HG02678 (cell line): ENCODE data around the gene APOBEC3C.
A peak's percentile ranks its signal among the peaks of the same experiment; 100 is the strongest.
"Not testable (repeated sequence)": the region's sequence is repeated elsewhere in the genome, so short reads cannot be mapped to it uniquely, and the experiment has no call there.

Source experiments
- ATAC-seq: cut with Tn5 transposase; IDR thresholded peaks from one replicate; pipeline ENCODE4 v1.9.1; 2021; ENCODE audit warnings: mild to moderate bottlenecking, moderate library complexity; ENCODE audit not compliant: unreplicated experiment

APOBEC3C gene

DNA sequence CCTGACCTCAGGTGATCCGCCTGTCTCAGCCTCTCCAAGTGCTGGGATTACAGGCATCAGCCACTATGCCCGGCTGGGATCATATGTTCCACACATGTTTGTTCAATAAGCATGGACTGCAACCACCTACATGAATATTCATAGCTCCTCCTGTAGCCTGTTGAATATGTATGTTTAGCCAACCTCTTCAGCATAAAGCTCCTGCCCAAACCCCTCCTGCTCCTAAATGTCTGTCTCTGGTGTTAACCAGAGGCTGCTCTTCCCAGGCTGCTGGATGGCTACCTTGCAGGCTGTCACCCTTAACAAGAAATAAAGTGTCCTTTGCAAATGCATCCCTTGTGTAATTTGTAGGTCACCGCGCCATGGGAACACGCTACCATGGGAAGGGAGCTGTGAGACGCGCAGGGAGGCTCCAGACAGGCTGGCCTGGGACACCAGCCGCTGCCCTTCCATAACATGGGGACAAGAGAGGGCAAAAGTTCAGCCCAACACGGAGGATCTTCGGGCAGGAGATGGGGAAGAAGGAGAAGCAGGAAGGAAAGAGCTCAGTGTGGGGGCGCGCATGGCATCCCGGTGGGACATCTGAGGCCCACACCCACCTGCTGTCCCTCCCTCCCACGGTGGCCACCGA lies 6.1 kb downstream of the APOBEC3C start:
- ATAC-seq: not testable (repeated sequence)

DNA sequence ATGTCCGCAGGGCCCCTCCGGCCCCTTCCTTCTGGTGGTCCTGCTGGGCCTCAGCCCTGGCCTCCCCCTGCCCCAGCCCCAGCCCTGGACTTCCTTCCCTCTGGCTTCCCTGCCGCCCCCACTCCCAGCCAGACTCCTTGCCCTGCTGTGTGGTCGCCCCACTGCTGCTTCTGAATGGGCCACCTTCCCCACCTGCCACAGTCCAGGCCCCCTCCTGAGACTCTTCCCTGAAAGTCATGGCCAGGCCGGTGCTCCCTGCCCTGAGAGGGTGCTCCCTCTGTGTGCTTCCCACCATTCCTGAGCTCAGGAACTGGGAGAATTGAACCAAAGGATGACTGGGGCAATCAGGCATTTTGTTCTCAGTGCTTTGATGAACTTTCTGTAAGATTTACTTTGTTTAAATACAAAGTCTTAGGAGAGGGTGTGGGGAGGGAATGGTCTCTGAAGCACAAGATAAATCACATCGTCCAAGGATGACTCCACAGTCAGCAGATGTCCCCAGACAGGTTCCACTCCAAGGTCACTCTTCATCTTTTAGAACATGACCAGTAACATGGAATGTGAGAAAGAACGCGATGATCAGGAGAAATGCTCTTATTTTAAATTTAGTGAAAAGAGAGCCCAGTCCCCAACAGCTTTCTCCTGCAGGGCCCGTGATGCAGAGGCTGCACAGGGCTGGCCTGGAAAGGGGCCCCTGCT lies 7.6 kb downstream of the APOBEC3C start:
- no peak for ATAC-seq

DNA sequence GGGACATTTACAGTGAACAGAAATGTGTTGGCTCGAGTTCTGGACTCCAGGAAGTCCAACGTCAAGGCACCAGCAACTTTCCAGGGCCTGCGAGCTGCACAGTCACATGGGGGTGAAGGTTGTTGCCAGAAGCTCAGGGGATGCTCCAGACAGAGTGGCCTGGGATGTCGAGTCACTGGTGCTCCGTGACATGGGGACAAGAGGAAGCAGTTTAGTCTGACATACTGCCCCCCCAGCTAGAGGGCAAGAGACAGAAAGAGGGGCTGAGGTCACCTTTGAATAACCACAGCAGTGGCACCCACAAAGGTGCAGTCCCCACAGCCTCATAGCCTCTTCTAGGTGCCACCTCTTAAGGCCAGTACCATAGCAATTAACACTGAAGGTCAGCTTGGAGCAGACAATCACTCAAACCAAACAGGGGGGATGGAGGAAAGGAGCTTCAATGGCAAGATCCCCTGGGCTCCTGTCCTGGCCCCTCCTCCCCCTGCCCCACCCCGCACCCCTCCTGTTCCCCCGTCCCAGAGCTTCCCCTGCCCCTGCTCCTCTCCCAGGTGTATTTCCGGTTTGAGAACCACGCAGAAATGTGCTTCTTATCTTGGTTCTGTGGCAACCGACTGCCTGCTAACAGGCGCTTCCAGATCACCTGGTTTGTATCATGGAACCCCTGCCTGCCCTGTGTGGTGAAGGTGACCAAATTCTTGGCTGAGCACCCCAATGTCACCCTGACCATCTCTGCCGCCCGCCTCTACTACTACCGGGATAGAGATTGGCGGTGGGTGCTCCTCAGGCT lies 10.7 kb downstream of the APOBEC3C start:
- no peak for ATAC-seq

DNA sequence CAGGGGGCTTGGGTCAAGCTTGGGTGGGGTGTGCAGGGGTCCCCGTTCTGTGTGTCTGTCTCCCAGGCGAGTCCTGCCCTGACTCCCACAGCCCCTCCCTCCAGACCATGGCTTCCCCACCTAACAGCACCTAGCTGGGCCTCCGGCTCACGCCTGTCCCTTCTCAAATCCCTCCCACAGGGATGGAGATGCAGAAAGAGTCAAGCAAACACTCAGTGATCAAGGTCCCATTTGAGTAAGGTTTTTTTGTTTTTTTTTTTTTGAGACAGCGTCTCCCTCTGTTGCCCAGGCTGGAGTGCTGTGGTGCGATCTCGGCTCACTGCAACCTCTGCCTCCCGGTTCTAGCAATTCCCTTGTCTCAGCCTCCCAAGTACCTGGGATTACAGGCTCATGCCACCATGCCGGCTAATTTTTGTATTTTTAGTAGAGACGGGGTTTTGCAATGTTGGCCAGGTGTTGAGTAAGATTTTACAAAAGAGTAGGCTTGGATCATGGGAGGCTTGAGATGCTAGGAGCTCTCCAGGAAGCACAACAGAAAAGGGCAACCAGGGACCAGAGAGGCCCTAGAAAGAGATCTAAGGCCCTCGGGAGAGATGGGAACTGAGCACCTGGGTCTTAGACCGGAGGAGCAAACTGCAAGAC lies 12.6 kb downstream of the APOBEC3C start:
- no peak for ATAC-seq

DNA sequence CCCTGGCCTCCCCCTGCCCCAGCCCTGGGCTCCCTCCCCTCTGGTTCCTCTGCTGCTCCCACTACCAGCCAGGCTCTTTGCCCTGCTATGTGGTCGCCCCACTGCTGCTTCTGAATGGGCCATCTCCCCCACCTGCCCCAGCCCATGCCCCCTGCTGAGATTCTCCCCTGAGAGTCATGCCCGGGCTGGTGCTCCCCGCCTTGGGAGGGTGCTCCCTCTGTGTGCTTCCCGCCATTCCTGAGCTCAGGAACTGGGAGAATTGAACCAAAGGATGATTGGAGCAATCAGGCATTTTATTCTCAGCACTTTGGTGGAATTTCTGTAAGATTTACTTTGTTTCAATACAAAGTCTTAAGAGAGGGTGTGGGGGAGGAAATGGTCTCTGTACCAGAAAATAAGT lies 13.7 kb downstream of the APOBEC3C start:
- ATAC-seq: no peak

DNA sequence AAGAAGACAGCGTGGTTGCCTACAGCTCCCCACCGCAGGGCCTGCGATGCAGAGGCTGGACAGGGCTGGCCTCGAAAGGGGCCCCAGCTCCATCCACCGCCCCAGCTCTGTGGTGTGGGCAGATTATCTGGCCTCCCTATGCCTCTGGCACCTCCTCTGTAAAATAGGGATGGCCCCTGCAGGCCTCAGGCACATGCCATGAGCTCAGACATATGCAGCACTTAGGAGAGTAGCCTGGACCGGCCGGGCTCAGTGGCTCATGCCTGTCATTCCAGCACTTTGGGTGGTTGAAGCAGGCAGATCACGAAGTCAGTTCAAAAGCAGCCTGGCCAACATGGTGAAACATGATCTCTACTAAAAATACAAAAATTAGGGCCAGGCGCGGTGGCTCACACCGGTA lies 14.2 kb downstream of the APOBEC3C start:
- ATAC-seq: no peak

DNA sequence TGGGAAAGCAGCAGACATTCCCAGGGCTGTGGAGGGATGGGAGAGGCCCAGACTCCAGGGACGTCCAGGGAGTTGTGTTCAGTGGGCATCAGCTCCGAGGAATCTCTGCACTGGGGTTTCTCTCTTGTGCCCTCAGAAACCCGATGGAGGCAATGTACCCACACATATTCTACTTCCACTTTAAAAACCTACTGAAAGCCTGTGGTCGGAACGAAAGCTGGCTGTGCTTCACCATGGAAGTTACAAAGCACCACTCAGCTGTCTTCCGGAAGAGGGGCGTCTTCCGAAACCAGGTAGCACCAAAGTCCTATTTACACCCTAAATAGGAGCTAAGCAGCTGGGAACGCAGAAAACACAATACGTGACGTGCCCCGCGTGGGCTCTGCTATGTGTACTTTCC lies 15.2 kb downstream of the APOBEC3C start:
- ATAC-seq: no peak

DNA sequence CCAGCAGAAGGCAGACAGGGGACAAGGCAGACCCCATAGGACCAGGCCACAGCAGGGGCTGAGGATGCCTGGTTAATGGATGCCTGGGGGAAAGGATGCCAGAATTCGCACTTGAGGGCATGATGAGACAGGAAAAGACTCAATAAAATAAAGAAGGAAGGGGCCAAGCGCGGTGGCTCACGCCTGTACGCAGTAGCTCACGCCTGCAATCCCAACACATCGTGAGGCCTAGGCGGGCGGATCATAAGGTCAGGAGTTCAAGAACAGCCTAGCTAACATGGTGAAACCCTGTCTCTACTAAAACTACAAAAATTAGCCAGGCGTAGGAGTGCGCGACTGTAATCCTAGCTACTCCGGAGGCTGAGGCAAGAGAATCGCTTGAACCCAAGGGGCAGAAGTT lies 16.6 kb downstream of the APOBEC3C start:
- ATAC-seq: no peak

DNA sequence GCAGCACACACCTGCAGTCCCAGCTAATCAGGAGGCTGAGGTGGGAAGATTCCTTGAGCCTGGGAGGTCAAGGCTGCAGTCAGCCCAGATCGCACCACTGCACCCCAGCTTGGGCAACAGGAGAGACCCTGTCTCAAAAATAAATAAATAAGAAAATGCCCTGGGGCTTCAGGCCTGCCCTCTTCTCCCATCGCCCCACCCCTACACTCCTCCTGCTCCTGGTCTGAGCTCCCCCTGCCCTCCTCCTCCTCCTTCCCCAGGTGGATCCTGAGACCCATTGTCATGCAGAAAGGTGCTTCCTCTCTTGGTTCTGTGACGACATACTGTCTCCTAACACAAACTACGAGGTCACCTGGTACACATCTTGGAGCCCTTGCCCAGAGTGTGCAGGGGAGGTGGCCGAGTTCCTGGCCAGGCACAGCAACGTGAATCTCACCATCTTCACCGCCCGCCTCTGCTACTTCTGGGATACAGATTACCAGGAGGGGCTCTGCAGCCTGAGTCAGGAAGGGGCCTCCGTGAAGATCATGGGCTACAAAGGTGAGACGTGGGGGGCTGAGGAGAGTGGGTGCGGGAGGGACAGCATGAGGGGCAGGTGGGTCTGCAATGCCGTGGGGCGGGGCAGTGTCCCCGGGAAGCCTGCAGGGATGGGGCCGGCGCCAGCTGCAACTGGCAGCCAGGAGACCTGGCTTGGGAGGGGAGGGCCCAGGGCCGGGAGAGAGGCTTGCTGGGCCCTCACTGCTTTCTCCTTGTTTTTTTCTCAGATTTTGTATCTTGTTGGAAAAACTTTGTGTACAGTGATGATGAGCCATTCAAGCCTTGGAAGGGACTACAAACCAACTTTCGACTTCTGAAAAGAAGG lies 17.6 kb downstream of the APOBEC3C start:
- ATAC-seq: not testable (repeated sequence)

DNA sequence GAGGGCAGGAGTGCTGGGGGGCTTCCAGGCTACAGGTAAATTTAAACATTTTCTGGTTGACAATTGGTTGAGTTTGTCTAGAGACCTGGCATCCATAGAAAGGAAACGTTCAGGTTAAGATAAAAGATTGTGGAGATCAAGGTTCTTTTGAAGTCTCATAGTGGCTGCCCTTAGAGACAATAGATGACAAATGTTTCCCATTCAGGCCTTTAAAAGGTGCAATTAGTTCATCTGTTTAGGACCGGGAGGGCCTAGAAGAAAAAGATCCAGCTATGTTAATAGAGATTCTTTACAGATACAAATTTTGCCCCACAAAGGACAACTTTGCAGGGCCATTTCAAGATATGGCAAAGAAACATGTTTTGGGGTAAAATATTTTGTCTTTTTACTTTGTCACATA lies 23.0 kb downstream of the APOBEC3C start:
- not testable (repeated sequence) for ATAC-seq

DNA sequence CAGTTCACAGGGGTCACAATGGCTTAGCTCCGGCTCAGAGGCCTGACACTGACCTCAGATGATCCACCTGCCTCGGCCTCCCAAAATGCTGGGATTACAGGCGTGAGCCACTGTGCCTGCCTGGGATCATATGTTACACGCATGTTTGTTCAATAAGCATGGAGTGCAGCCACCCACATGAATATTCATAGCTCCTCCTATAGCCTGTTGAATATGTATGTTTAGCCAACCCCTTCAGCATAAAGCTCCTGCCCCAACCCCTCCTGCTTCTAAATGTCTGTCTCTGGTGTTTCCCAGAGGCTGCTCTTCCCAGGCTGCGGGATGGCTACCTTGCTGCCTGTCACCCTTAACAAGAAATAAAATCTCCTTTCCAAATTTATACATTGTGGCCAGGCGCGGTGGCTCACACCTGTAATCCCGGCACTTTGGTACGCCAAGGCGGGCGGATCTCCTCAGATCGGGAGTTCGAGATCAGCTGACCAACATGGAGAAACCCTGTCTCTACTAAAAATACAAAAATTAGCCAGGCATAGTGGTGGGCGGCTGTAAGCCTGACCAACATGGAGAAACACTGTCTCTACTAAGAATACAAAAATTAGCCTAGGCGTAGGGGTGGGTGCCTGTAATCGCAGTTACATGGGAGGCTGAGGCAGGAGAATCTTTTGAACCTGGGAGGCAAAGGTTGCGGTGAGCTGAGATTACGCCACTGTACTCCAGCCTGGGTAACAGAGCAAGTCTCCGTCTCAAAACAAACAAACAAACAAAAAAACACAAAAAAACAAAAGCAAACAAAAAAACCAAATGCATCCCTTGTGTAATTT lies 25.5 kb downstream of the APOBEC3C start:
- ATAC-seq: no peak

DNA sequence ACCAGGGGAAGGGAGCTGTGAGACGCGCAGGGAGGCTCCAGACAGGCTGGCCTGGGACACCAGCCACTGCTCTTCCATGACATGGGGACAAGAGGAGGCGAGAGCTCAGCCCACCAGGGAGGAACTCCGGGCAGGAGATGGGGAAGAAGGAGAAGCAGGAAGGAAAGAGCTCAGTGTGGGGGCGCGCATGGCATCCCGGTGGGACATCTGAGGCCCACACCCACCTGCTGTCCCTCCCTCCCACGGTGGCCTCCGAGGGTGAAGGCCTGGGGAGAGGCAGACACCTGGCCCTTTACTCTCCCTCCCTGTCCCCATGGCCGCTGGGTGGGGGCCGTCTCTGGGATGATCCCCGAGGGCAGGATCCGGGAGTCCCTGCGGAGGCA lies 26.1 kb downstream of the APOBEC3C start:
- ATAC-seq: not testable (repeated sequence)

DNA sequence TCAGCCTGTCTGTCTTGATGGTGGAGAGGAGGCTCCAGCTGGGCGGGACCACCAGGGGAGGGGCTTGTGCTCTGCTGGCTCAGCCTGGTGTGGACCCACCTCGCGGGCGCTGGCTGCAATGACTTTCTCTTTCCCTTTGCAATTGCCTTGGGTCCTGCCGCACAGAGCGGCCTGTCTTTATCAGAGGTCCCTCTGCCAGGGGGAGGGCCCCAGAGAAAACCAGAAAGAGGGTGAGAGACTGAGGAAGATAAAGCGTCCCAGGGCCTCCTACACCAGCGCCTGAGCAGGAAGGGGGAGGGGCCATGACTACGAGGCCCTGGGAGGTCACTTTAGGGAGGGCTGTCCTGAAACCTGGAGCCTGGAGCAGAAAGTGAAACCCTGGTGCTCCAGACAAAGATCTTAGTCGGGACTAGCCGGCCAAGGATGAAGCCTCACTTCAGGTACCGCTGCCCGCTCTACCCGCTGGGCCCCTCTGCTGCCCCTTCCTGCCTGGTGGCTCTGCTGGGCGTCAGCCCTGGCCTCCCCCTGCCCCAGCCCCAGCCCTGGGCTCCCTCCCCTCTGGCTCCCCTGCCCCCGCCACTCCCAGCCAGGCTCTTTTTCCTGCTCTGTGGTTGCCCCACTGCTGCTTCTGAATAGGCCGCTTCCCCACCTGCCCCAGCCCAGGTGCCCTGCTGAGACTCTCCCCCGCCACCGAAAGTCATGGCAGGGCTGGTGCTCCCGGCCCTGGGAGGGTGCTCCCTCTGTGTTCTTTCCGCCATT lies 26.7 kb downstream of the APOBEC3C start, which contains the start of gene APOBEC3F:
APOBEC3F (plus strand) TSS at position 327 of the 759 bp plus-strand sequence; CDS start at position 424, 97 bp downstream.
- ATAC-seq: peak; percentile 92

DNA sequence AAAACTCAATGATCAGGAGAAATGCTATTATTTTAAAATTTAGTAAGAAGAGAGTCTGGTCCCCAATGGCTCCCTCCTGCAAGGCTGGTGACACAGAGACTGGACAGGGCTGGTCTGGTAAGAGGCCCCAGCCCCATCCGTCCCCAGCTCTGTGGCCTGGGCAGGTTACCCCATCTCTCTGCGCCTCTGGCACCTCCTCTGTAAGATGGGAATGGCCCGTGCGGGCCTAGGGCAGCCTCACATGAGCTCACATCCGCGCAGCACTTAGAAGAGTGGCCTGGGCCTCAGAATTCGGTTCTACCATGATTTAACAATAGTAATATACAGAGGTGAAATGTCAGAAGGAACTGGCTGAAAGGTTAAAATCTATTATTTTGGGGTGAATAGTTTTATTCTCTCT lies 27.9 kb downstream of the APOBEC3C start:
- ATAC-seq: no peak

DNA sequence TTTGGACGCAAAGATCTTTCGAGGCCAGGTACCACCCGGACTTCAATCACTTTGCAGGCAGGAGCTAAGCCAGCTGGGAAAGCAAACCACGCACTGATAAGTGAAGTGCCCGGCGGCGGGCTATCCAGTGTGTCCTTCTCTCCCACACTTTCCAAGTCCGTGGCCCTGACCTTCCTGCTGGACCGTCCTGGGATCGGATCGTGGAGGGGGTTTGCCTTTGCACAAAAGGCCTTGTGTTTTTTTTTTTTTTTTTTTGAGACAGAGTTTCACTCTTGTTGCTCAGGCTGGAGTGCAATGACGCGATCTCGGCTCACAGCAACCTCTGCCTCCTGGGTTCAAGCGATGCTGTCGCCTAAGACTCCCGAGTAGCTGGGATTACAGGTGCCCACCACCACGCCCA lies 29.0 kb downstream of the APOBEC3C start:
- not testable (repeated sequence) for ATAC-seq

DNA sequence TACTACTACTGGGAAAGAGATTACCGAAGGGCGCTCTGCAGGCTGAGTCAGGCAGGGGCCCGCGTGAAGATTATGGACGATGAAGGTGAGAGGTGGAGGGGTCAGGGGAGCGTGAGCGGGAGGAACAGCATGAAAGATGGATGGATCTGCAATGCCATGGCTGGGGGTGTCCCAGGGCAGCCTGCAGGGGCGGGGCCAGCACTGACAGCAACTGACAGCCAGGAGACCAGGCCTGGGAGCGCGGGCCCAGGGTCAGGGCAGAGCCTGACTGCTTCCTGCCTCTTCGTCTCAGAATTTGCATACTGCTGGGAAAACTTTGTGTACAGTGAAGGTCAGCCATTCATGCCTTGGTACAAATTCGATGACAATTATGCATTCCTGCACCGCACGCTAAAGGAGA lies 31.1 kb downstream of the APOBEC3C start:
- ATAC-seq: not testable (repeated sequence)

DNA sequence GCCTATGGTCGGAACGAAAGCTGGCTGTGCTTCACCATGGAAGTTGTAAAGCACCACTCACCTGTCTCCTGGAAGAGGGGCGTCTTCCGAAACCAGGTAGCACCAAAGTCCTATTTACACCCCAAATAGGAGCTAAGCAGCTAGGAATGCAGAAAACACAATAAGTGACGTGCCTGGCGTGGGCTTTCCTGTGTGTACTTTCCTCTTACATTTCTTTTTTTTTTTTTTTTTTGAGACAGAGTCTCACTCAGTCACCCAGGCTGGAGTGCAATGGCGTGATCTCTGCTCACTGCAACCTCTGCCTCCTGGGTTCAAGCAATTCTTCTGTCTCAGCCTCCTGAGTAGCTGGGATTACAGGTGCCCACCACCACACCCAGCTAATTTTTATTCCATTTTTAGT lies 35.4 kb downstream of the APOBEC3C start:
- ATAC-seq: not testable (repeated sequence)

DNA sequence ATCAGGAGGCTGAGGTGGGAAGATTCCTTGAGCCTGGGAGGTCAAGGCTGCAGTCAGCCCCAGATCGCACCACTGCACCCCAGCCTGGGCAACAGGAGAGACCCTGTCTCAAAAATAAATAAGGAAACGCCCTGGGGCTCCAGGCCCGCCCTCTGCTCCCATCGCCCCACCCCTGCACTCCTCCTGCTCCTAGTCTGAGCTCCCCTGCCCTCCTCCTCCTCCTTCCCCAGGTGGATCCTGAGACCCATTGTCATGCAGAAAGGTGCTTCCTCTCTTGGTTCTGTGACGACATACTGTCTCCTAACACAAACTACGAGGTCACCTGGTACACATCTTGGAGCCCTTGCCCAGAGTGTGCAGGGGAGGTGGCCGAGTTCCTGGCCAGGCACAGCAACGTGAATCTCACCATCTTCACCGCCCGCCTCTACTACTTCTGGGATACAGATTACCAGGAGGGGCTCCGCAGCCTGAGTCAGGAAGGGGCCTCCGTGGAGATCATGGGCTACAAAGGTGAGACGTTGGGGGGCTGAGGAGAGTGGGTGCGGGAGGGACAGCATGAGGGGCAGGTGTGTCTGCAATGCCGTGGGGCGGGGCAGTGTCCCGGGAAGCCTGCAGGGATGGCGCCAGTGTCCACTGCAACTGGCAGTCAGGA lies 37.9 kb downstream of the APOBEC3C start:
- not testable (repeated sequence) for ATAC-seq
